ENCODE measurements around the gene MBD6. TPM values are rescaled to one million over a fixed set of nuclear protein-coding genes. Genes with fewer than 3 reads are reported as not detected.

MBD6 gene
- total RNA-seq, 2 experiments from 2014 or later = 71.7 to 73.4 TPM

DNA sequence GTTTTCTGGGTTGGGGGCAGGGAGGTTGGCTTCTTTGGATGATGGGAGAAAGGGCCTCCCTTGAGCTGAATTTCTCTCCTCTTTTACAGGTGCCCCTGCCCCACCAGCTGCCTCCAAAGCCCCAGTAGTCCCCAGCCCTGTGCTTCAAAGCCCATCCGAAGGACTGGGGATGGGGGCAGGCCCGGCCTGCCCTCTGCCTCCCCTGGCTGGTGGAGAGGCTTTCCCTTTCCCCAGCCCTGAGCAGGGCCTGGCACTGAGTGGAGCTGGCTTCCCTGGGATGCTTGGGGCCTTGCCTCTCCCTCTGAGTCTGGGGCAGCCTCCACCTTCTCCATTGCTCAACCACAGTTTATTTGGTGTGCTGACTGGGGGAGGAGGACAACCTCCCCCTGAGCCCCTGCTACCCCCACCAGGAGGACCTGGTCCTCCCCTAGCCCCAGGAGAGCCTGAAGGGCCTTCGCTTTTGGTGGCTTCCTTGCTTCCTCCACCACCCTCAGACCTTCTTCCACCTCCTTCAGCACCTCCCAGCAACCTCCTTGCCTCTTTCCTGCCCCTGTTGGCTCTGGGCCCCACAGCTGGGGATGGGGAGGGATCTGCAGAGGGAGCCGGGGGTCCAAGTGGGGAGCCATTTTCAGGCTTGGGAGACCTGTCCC is 4.0 kb downstream of the MBD6 start:
- Mint-ChIP-seq H3K27ac (no peak overlapping the region), H3K36me3 (ENCODE audit: low read depth) (peaks cover 51% of the 10 kb centered on the region)
- CTCF ChIA-PET = interaction anchor here (0.6 to 1.3 kb wide), 3 partner anchors 20 to 68 kb away, joined by 3 to 5 read pairs (median 4); no protein-coding TSS in a partner anchor

DNA sequence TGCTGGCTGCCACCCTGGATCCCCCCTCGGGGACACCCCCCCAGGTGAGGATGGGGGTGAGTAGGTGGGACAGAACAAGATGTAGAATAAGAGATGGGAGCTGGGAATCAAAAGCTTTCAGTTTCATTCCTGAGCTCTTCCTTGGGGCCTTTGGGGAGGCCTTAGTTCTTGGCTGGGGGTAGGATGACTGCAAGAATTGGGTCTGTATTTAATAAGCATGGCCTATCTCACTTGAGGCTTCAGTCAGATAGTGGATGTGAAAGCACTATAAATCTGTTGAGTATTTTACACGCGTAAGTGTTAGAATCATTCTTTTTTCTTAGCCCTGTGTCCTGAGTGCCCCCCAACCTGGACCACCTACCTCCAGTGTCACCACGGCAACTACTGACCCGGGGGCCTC is 4.6 kb downstream of the MBD6 start:
- DNase-seq = no peak
- H3K9me3 Mint-ChIP-seq = no peaks in the 10 kb centered on the region
- POLR2A ChIA-PET = interaction anchor here (1.6 to 1.8 kb wide), 2 partner anchors 11 to 19 kb away, joined by 4 to 6 read pairs; no protein-coding TSS in a partner anchor
- H3K4me3 Mint-ChIP-seq = no peak overlapping the region
- H3K36me3 Mint-ChIP-seq (ENCODE audit: low read depth) = peaks cover 54% of the 10 kb centered on the region
- H3K27me3 Mint-ChIP-seq = no peaks in the 10 kb centered on the region
- CTCF ChIA-PET = interaction anchor here (0.6 to 1.3 kb wide), 3 partner anchors 19 to 68 kb away, joined by 3 to 5 read pairs (median 4); no protein-coding TSS in a partner anchor
- peaks cover 28% of the 10 kb centered on the region for H3K4me1 Mint-ChIP-seq
- H3K27ac Mint-ChIP-seq = no peak overlapping the region

More for the DNA sequence above, 4.0 kb downstream of the MBD6 start:
- H3K9me3 Mint-ChIP-seq = no peaks in the 10 kb centered on the region
- H3K4me3 Mint-ChIP-seq = no peak overlapping the region
- H3K4me1 Mint-ChIP-seq = peaks cover 34% of the 10 kb centered on the region
- H3K27me3 Mint-ChIP-seq = no peaks in the 10 kb centered on the region
- POLR2A ChIA-PET = interaction anchor here (1.6 to 1.8 kb wide), 3 partner anchors 11 to 19 kb away, joined by 4 to 6 read pairs (median 4); no protein-coding TSS in a partner anchor
- no peak for DNase-seq

DNA sequence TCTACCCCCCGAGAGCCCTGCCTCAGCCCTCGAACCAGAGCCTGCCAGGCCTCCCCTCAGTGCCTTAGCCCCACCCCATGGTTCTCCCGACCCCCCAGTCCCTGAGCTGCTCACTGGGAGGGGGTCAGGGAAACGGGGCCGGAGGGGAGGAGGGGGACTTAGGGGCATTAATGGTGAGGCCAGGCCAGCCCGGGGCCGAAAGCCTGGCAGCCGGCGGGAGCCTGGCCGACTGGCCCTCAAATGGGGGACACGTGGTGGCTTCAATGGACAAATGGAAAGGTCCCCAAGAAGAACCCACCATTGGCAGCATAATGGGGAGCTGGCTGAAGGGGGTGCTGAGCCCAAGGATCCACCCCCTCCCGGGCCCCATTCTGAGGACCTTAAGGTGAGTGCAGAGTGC is 5.6 kb downstream of the MBD6 start:
- POLR2A ChIA-PET = no interaction called here
- peaks cover 25% of the 10 kb centered on the region for H3K4me1 Mint-ChIP-seq

DNA sequence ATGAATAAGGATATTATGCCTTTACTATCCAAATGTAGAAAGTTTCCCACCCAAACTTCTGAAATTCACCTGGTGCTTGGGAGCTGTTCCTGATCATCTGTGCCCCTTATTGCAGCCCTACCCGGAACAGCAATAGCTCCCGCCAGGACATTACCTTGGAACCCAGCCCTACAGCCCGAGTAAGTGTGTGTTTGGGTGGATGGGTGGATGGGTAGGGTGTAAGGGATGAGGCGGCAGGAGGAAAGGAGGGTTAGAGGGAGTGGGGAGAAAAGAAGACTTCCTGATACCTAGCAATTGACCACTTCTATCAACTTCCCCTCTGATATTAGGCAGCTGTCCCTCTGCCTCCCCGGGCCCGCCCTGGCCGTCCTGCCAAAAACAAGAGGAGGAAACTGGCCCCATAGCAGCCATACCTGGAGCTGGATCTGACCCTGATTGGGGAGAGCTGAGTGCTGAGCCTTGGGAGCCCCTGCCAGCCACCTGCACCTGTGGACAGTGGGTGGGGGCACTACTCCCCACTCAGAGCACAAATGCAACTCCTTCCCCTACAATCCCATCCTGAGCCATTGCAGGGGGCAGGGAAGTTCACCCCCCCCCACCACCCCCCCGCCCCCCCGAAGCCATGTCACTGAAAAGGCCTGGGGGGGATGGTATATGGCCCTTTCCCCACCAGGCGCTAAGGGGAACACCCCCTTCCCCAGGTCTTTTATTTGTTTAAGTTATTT is 6.4 kb downstream of the MBD6 start:
- ChIA-PET CTCF (no interaction called here), POLR2A (no interaction called here)
- H3K4me1 Mint-ChIP-seq = peaks cover 17% of the 10 kb centered on the region
- no peaks in the 10 kb centered on the region for H3K27me3 Mint-ChIP-seq
- no peak overlapping the region for H3K4me3 Mint-ChIP-seq
- no peaks in the 10 kb centered on the region for H3K9me3 Mint-ChIP-seq
- no peak for DNase-seq
- H3K27ac Mint-ChIP-seq = no peak overlapping the region
- peaks cover 63% of the 10 kb centered on the region for H3K36me3 Mint-ChIP-seq (ENCODE audit: low read depth)

More for the DNA sequence above, 5.6 kb downstream of the MBD6 start:
- Mint-ChIP-seq H3K9me3 (no peaks in the 10 kb centered on the region), H3K4me3 (no peak overlapping the region), H3K36me3 (ENCODE audit: low read depth) (peaks cover 64% of the 10 kb centered on the region), H3K27me3 (no peaks in the 10 kb centered on the region), H3K27ac (no peak overlapping the region)
- CTCF ChIA-PET = no interaction called here
- no peak for DNase-seq

DNA sequence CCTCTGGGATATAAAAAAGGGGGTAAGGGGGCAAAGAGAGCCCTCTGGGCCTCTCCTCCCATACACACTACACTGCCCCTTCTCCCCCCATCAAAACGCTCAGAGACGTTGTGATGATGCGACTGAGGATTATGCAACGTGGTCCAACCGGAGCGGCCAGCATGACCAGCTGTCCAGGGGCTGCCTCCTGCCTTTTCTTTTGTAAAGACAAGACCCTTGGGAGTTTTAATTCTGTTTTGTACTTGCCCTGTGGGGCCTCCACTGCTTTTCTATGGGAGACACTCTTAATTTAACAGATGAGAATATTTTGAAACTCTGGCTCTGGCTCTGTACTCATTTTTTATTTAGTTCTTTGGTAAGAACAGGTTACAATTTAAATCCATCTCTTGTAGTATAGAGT is 7.2 kb downstream of the MBD6 start:
- POLR2A ChIA-PET = interaction anchor here (1.3 kb wide), 1 partner anchor 52 kb away, joined by 3 read pairs; no protein-coding TSS in a partner anchor
- Mint-ChIP-seq H3K4me3 (no peak overlapping the region), H3K9me3 (no peaks in the 10 kb centered on the region), H3K27me3 (no peaks in the 10 kb centered on the region), H3K4me1 (peaks cover 10% of the 10 kb centered on the region), H3K36me3 (ENCODE audit: low read depth) (peaks cover 64% of the 10 kb centered on the region), H3K27ac (no peak overlapping the region)
- DNase-seq = no peak
- CTCF ChIA-PET = no interaction called here

DNA sequence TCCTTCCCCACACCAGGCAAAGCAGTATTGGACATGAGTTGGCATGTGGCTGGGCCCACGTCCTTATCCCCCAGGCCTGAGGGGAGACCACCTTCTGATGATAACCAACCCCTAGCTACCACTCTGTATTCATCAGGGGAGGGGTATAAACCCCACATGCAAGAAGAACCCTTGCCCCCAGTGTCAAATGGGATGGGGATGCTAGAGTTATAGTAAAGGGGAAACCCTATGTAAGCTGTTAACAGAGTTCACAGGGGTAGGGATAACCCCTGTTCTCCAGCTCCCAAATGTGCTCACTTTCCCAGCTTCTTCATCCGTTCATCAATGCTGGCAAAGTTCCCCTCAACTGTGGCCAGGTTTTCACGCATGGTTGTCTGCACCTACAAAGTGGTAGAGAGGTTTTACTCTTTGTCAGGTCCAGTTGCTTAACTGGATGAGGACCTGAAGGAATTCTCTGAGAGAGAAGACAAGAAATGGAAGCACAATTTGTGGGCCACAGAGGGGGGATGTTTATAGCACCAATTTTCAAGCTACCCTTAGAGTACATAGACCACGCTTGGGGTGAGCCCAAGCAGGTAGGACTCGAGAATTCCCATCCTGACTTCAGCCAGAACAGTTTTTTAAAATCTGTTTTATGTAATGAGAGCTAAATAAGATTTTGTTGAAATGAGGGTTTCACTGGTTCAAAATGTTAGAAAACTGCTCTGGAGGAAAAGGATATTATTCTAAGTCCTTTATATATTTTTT is 7.9 kb downstream of the MBD6 start:
- no peak overlapping the region for H3K4me3 Mint-ChIP-seq
- no peaks in the 10 kb centered on the region for H3K27me3 Mint-ChIP-seq
- peaks cover 7% of the 10 kb centered on the region for H3K4me1 Mint-ChIP-seq
- peaks cover 69% of the 10 kb centered on the region for H3K36me3 Mint-ChIP-seq (ENCODE audit: low read depth)
- no peaks in the 10 kb centered on the region for H3K9me3 Mint-ChIP-seq
- no peak for DNase-seq
- POLR2A ChIA-PET = interaction anchor here (1.3 to 1.6 kb wide), 2 partner anchors 12 to 53 kb away, joined by 3 to 4 read pairs; no protein-coding TSS in a partner anchor
- H3K27ac Mint-ChIP-seq = no peak overlapping the region
- CTCF ChIA-PET = no interaction called here

DNA sequence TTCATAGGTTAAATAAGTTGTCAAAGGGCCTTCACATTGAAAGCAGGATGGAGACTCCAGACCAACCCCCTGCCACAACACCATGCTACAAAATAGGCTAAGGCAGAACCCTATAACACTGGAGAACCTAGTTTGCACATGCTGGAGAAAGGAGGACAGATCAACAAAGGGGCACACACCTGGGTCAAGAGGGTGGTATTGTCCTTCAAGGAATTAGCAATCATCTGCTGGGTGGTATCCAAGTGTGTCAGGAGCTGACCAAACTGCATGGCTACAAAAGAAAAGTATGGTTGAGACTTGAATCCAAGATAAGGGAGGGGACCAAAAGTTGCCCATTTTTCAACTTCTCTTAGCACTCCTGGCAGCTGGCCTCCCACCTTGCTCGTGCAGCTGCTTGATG is 9.2 kb downstream of the MBD6 start:
- Mint-ChIP-seq H3K9me3 (no peaks in the 10 kb centered on the region), H3K4me3 (no peak overlapping the region), H3K27me3 (no peaks in the 10 kb centered on the region), H3K27ac (no peak overlapping the region), H3K36me3 (ENCODE audit: low read depth) (peaks cover 76% of the 10 kb centered on the region), H3K4me1 (peaks cover 2% of the 10 kb centered on the region)
- ChIA-PET POLR2A (interaction anchor here (0.7 to 1.9 kb wide), 6 partner anchors 11 to 188 kb away, joined by 3 to 6 read pairs (median 4); partner anchors contain the start of gene DCTN2), CTCF (interaction anchor here (0.5 to 1.0 kb wide), 2 partner anchors 15 to 24 kb away, joined by 3 read pairs; partner anchors contain the start of gene DCTN2)
- DNase-seq = no peak

DNA sequence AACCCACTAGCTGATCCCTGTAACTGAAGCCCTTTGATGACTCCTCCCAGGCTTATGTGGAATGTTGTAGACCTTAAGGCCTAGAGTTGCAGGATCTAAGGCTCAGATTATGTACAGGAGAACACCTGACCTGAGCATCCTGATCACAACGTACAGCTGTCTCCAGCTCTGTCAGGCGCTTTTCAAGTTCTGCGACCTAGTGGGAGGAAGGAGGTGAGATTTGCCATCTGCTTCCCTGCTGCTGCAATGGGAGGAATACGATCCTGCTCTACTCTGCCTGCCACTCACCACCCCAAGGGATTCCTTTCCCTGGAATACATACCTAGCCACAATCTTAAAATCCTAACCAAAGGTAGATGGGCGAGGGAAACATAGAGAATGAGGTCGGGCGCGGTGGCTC is 10.5 kb downstream of the MBD6 start:
- Mint-ChIP-seq H3K36me3 (ENCODE audit: low read depth) (peaks cover 76% of the 10 kb centered on the region), H3K4me3 (no peak overlapping the region), H3K9me3 (no peaks in the 10 kb centered on the region), H3K27me3 (no peaks in the 10 kb centered on the region), H3K27ac (no peak overlapping the region), H3K4me1 (no peaks in the 10 kb centered on the region)
- ChIA-PET CTCF (no interaction called here), POLR2A (interaction anchor here (0.8 to 1.9 kb wide), 2 partner anchors 9 to 11 kb away, joined by 3 to 6 read pairs; no protein-coding TSS in a partner anchor)
- DNase-seq = no peak

DNA sequence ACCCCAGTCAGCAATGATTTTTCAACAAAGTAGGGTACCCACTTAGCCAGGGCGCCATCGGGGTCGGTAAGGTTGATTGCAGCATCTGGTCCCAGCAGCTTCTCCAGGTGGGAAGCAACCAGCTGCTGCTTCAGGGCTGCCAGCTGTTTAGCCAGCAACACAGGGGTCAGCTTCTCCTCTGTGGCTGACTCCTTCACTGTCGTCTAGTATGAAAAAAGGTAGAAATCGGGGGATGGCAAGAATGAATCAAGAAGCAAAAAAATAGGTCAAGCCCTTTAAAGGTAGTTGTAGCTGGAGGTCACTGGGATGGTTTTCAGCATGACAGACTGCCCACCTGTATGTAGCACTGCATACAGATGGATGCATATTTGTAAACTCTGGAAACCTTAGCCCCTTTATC is 11.6 kb downstream of the MBD6 start:
- no peak overlapping the region for H3K27ac Mint-ChIP-seq
- H3K4me1 Mint-ChIP-seq = no peaks in the 10 kb centered on the region
- H3K36me3 Mint-ChIP-seq (ENCODE audit: low read depth) = peaks cover 78% of the 10 kb centered on the region
- CTCF ChIA-PET = no interaction called here
- no peak overlapping the region for H3K4me3 Mint-ChIP-seq
- no peaks in the 10 kb centered on the region for H3K27me3 Mint-ChIP-seq
- no peak for DNase-seq
- POLR2A ChIA-PET = interaction anchor here (0.6 to 2.5 kb wide), 5 partner anchors 10 to 910 kb away, joined by 3 to 9 read pairs (median 6); partner anchors contain the start of gene DDIT3
- H3K9me3 Mint-ChIP-seq = no peaks in the 10 kb centered on the region

DNA sequence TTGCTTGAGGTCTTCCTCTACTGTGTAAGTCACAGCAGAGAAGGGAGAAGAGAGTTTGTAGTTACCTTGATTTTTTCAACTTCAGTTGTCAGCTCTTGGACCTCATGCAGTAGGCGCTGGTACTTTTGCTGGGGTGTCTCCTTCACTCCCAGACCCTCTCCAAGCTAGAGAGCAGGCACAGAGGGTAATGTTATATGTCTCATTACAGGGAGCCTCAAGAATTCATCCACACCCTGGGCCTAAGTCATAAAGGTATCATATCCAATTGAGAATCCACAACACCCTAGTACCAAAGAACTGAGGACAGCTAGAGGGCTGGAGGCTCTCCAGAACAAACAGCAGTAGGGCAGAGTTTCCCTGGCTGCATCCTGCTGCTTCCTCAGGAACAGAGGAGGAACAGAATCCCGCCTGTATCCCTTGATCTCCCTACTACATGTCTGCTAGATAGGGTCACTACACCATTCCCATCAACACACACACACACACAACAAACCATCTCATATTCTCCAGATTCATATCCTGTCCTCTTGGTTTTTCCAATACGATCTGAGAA is 12.4 kb downstream of the MBD6 start:
- Mint-ChIP-seq H3K27me3 (no peaks in the 10 kb centered on the region), H3K4me1 (no peaks in the 10 kb centered on the region), H3K4me3 (no peak overlapping the region), H3K27ac (no peak overlapping the region), H3K36me3 (ENCODE audit: low read depth) (peaks cover 76% of the 10 kb centered on the region), H3K9me3 (no peaks in the 10 kb centered on the region)
- CTCF ChIA-PET = interaction anchor here (3.0 kb wide), 1 partner anchor 11 kb away, joined by 16 read pairs; the partner anchor contains the start of gene DCTN2
- DNase-seq = no peak
- POLR2A ChIA-PET = interaction anchor here (1.0 to 2.5 kb wide), 5 partner anchors 9 to 17 kb away, joined by 3 to 9 read pairs (median 6); partner anchors contain the start of gene DDIT3

DNA sequence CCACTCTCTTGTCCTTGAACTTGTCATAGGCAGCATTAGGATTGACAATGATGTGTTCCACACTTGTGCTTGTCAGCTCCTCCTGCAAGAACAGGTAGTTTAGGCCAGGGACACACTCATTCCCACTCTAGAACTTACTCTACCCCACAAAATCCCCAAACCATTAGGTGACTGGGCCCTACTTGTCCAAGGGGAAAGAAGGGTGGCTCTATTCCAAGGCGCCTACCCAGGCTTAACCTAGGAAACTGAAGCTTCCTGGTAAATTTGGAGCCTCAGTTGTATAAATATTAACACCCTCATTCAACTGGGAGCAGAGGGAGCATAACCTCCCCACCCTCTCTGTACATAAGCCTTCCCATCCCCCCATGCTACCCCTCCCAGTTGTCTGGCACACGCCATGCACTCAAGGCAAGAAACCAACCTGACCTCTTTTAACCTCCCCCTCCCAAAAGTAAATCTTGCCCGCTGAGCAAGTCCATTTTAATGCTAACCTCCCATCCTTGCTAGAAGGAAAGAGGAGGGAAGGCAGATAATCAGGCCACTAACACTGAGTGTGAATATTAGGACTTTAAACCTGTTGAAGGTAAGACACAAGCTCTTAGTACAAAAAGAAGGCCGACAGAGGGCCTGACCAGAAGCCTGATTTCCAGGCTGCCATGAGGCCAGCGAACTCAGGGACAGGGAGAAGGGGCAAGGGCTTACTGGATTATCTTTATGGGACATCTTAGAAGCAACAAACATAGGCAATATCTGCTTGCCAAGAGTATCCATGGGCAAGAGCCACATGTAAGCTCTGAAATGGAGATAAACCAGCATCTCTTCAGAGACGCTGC is 13.4 kb downstream of the MBD6 start:
- Mint-ChIP-seq H3K4me1 (no peaks in the 10 kb centered on the region), H3K27me3 (no peaks in the 10 kb centered on the region), H3K36me3 (ENCODE audit: low read depth) (peaks cover 78% of the 10 kb centered on the region), H3K9me3 (no peaks in the 10 kb centered on the region), H3K4me3 (no peak overlapping the region), H3K27ac (no peak overlapping the region)
- ChIA-PET CTCF (interaction anchor here (3.0 kb wide), 1 partner anchor 10 kb away, joined by 16 read pairs; the partner anchor contains the start of gene DCTN2), POLR2A (interaction anchor here (0.6 to 2.5 kb wide), 5 partner anchors 8 to 23 kb away, joined by 3 to 9 read pairs (median 6); partner anchors contain the start of gene DDIT3)
- no peak for DNase-seq

DNA sequence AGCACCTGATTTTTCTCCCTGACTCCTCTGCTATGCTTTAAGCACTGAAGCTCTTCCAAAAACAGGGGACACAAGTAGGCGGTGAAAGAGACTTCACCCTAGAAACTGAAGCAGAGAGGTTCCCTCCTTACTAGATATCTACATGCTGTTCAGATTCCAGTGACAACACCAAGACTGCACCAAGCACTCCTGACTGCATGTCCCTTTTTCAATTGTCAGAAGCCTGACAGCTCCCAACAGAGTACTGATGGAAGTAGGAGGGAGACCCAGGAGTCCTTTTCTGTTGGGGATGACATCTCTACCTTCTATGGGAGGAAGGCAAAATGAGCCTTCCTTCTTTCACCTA is 13.9 kb downstream of the MBD6 start:
- Mint-ChIP-seq H3K4me1 (no peaks in the 10 kb centered on the region), H3K9me3 (no peaks in the 10 kb centered on the region), H3K4me3 (no peak overlapping the region), H3K27ac (no peak overlapping the region), H3K36me3 (ENCODE audit: low read depth) (peaks cover 77% of the 10 kb centered on the region), H3K27me3 (no peaks in the 10 kb centered on the region)
- POLR2A ChIA-PET = interaction anchor here (0.6 to 1.3 kb wide), 3 partner anchors 10 to 23 kb away, joined by 3 read pairs; no protein-coding TSS in a partner anchor
- no peak for DNase-seq
- CTCF ChIA-PET = interaction anchor here (3.0 kb wide), 1 partner anchor 10 kb away, joined by 16 read pairs; the partner anchor contains the start of gene DCTN2

Measured in activated CD4-positive, alpha-beta memory T cell treated with anti-CD3 and anti-CD28 coated beads, Interleukin-2, amount 10 ng/mL, durations not matched to agents 7 days and 5 days (primary cell).